Right cardiac atrium (tissue), 5 donors: ENCODE measurements around the gene ZNF213. TPM values are rescaled to one million over a fixed set of nuclear protein-coding genes. Genes with fewer than 3 reads are reported as not detected.

Experiments used
- ATAC-seq, 2 donors: fragments of 200-7000 bp; cut with Tn5 transposase; one replicate each; pipeline versions ENCODE4 v1.8.0 to v1.9.1; 2020; ENCODE audit warnings: moderate library complexity in 2 of 2, mild to moderate bottlenecking in 1 of 2
- DNase-seq, 3 donors: peaks; one replicate each; pipeline ENCODE4 v3.0.0-alpha.2; 2020
- H3K27ac ChIP-seq: one replicate; pipeline ENCODE4 v1.5.1; 2013; ENCODE audit warnings: mild to moderate bottlenecking, low read length, control low read depth, moderate library complexity
- H3K27me3 ChIP-seq: one replicate; pipeline ENCODE4 v1.6.1; 2013; ENCODE audit not compliant: control insufficient read depth, insufficient read depth
- H3K4me1 ChIP-seq: one replicate; pipeline ENCODE4 v1.6.1; 2013; ENCODE audit warnings: low read length; ENCODE audit not compliant: control insufficient read depth, insufficient read depth
- H3K4me3 ChIP-seq: one replicate; pipeline ENCODE4 v1.5.1; 2013; ENCODE audit warnings: low read length, control low read depth
- H3K9me3 ChIP-seq: one replicate; pipeline ENCODE4 v1.6.1; 2013; ENCODE audit warnings: low read length; ENCODE audit not compliant: control insufficient read depth
- WGBS: extraction: QIAGEN DNeasy Blood & Tissue Kit; methylation state at CpG from one replicate; pipeline ENCODE4 v1.1.7; 2013; 5-methylcytosine and 5-hydroxymethylcytosine counted together
- intact Hi-C, 4 donors: fragments of 100-400 bp; cut with DNase I; formaldehyde crosslinking; loops; one replicate each; pipeline versions ENCODE4 v1.11.0 to v1.14.0; 2022 to 2023
- polyA plus RNA-seq: library from polyadenylated mRNA; stranded (reverse); fragments of 200-250 nt; gene quantifications from one replicate; pipeline ENCODE4 v1.2.3, GENCODE V29; 2013
- total RNA-seq, 4 donors: library from RNA; stranded (reverse); fragmentation: NEBNext Ultra II Directional; extraction: Animal tissue kit (Norgen Biotek cat#: 25700); gene quantifications; one replicate each; pipeline ENCODE4 v1.2.1, GENCODE V29; 2021
- donor health status: healthy with polysubstance abuse.
- donor health status: DM: no; HTN: yes; CAD: no.
- donor health status: DM: no; HTN: no; CAD: no.
- donor health status: DM: no; HTN: yes; CAD: no; lungs with severe emphysema.
- donor health status: DM: yes; HTN: yes; CAD: no.

Gene ZNF213
- total and polyA plus RNA-seq, 5 donors = 6.2 to 8.7 (median 7.2) TPM

- H3K27ac ChIP-seq = no peak overlapping the region
- H3K4me1 ChIP-seq = peaks cover 7% of the 10 kb centered on the region
- H3K27me3 ChIP-seq = no peaks in the 10 kb centered on the region
- no peak overlapping the region for H3K4me3 ChIP-seq
- intact Hi-C loops = loop anchor here in 1 of 4 donors (10.0 kb wide), 1 partner anchor 55 kb away; the partner anchor contains the start of gene IL32
- DNase-seq = peak in 2 of 3 donors; percentile 52 to 62
- 94% methylated on average over 57 of the region's 57 CpGs for WGBS
- ATAC-seq = no peak
- H3K9me3 ChIP-seq = no peaks in the 10 kb centered on the region
Measured at GRCh38 chr16:3119701-3120408, 15.0 kb upstream of the ZNF213 start.

- H3K27ac ChIP-seq = no peak overlapping the region
- H3K4me3 ChIP-seq = no peak overlapping the region
- intact Hi-C loops = no loop called here
- no peak for DNase-seq
- WGBS = 88% methylated on average over 16 of the region's 16 CpGs
- no peaks in the 10 kb centered on the region for H3K27me3 ChIP-seq
- no peak for ATAC-seq
- H3K4me1 ChIP-seq = peaks cover 7% of the 10 kb centered on the region
- no peaks in the 10 kb centered on the region for H3K9me3 ChIP-seq
Measured at GRCh38 chr16:3120435-3120834, 14.4 kb upstream of the ZNF213 start.

GRCh38 chr16:3121851-3122467, 12.9 kb upstream of the ZNF213 start:
- Histone ChIP-seq H3K9me3 (no peaks in the 10 kb centered on the region), H3K27ac (no peak overlapping the region), H3K4me3 (no peak overlapping the region), H3K27me3 (no peaks in the 10 kb centered on the region), H3K4me1 (peaks cover 7% of the 10 kb centered on the region)
- 55% methylated on average over 7 of the region's 7 CpGs for WGBS
- ATAC-seq = no peak
- intact Hi-C loops = no loop called here
- peak in 1 of 3 donors; percentile 67 for DNase-seq

- H3K27me3 ChIP-seq = no peaks in the 10 kb centered on the region
- ATAC-seq (no peak), DNase-seq (peak in 1 of 3 donors; percentile 40)
- H3K9me3 ChIP-seq = no peaks in the 10 kb centered on the region
- H3K4me3 ChIP-seq = no peak overlapping the region
- peaks cover 7% of the 10 kb centered on the region for H3K4me1 ChIP-seq
- intact Hi-C loops = no loop called here
- H3K27ac ChIP-seq = no peak overlapping the region
- 59% methylated on average over 8 of the region's 8 CpGs for WGBS
Measured at GRCh38 chr16:3122926-3123570, 11.8 kb upstream of the ZNF213 start.

- Histone ChIP-seq H3K4me1 (peaks cover 7% of the 10 kb centered on the region), H3K9me3 (no peaks in the 10 kb centered on the region), H3K27me3 (no peaks in the 10 kb centered on the region), H3K4me3 (peak overlapping the region; percentile 64), H3K27ac (peak overlapping the region; percentile 86)
- peak; percentile 96 to 99 (median 98) for DNase-seq
- intact Hi-C loops = no loop called here
- WGBS = under 1% methylated on average over 72 of the region's 72 CpGs
- peak; percentile 96 to 97 for ATAC-seq
Measured at GRCh38 chr16:3123986-3124886, 10.6 kb upstream of the ZNF213 start.

- no peak overlapping the region for H3K4me3 ChIP-seq
- H3K4me1 ChIP-seq = peaks cover 5% of the 10 kb centered on the region
- WGBS = 83% methylated on average over 6 of the region's 6 CpGs
- ATAC-seq = no peak
- H3K27ac ChIP-seq = no peak overlapping the region
- no peaks in the 10 kb centered on the region for H3K27me3 ChIP-seq
- H3K9me3 ChIP-seq = no peaks in the 10 kb centered on the region
- peak in 1 of 3 donors; percentile 7 for DNase-seq
- intact Hi-C loops = loop anchor here in 1 of 4 donors (5.0 kb wide), 1 partner anchor 65 kb away; no protein-coding TSS in a partner anchor
Measured at GRCh38 chr16:3127745-3128144, 7.1 kb upstream of the ZNF213 start.

GRCh38 chr16:3129137-3130131, 5.4 kb upstream of the ZNF213 start:
- WGBS = 11% methylated on average over 28 of the region's 28 CpGs
- intact Hi-C loops = loop anchor here in 1 of 4 donors (5.0 kb wide), 1 partner anchor 67 kb away; no protein-coding TSS in a partner anchor

GRCh38 chr16:3131755-3132377, 3.0 kb upstream of the ZNF213 start:
- no peak for ATAC-seq
- Histone ChIP-seq H3K4me3 (no peak overlapping the region), H3K4me1 (peaks cover 3% of the 10 kb centered on the region), H3K27ac (no peak overlapping the region), H3K9me3 (no peaks in the 10 kb centered on the region), H3K27me3 (no peaks in the 10 kb centered on the region)
- intact Hi-C loops = no loop called here
- peak in 1 of 3 donors; percentile 60 for DNase-seq
- WGBS = 63% methylated on average over 12 of the region's 12 CpGs

More at GRCh38 chr16:3129137-3130131, 5.4 kb upstream of the ZNF213 start:
- DNase-seq = peak; percentile 64 to 86 (median 84)
- peak; percentile 74 to 76 for ATAC-seq
- Histone ChIP-seq H3K27me3 (no peaks in the 10 kb centered on the region), H3K4me3 (peak overlapping the region; percentile 57), H3K27ac (peak overlapping the region; percentile 74), H3K9me3 (no peaks in the 10 kb centered on the region), H3K4me1 (no peaks in the 10 kb centered on the region)

GRCh38 chr16:3133844-3134243, 985 bp upstream of the ZNF213 start:
- Histone ChIP-seq H3K27ac (no peak overlapping the region), H3K27me3 (no peaks in the 10 kb centered on the region), H3K4me3 (peak overlapping the region; percentile 91), H3K9me3 (no peaks in the 10 kb centered on the region), H3K4me1 (peaks cover 3% of the 10 kb centered on the region)
- DNase-seq = no peak
- ATAC-seq = no peak
- 16% methylated on average over 7 of the region's 7 CpGs for WGBS
- intact Hi-C loops = no loop called here
